Activated CD4-positive, alpha-beta T cell treated with anti-CD3 and anti-CD28 coated beads, Interleukin-10, Interleukin-2, amounts not matched to agents 100 ng/mL and 50 ng/mL, durations not matched to agents 16 hours and 8 hours (primary cell): ENCODE results near the gene MAGEA8.
"Not testable (repeated sequence)": the region's sequence is repeated elsewhere in the genome, so short reads cannot be mapped to it uniquely, and the experiment has no call there.

Experiments used
- DNase-seq: peaks from one replicate; pipeline ENCODE4 v3.0.0-alpha.2; 2020

Gene MAGEA8

GRCh38 chrX:149908308-149908707 lies 27.3 kb downstream of the MAGEA8 start:
- no peak for DNase-seq

DNA sequence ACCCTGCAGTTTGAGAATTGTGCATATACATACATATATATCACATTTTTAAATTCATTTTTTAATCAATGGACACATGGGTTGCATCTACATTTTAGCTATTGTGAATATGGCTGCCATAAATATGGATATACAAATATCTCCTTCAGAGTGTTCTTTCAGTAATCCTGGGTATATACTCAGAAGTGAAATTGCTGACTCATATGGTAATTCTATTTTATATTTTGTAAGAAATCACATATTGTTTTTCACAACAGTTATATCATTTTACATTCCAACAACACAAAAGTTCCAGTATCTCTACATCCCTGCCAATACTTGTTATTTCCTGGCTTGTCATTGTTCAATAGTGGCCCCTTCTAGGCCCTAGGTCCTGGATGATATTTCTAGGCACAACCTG lies 27.7 kb downstream of the MAGEA8 start:
- no peak for DNase-seq

- DNase-seq, result peak; percentile 51
Measured at GRCh38 chrX:149909324-149910177, 28.6 kb downstream of the MAGEA8 start.

- no peak for DNase-seq
Measured at GRCh38 chrX:149910178-149910695, 29.3 kb downstream of the MAGEA8 start.

GRCh38 chrX:149916745-149917392 lies 35.9 kb downstream of the MAGEA8 start:
- peak; percentile 32 for DNase-seq

DNA sequence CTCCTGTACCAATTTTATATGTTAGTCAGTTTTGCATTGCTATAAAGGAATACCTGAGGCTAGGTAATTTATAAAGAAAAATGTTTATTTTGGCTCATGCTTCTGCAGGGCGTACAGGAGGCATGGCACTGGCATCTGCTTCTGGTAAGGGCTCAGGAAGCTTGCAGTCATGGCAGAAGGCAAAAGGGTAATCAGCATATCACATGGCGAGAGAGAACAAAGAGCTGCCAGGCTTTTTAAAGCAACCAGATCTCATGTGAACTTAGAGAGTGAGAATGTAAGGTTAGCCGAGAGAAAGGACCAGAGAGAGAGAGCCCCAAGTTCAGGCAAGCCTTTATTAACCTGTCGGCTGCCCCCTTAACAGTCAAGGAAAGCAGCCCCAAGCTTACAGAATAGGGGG lies 42.9 kb downstream of the MAGEA8 start:
- not testable (repeated sequence) for DNase-seq

DNA sequence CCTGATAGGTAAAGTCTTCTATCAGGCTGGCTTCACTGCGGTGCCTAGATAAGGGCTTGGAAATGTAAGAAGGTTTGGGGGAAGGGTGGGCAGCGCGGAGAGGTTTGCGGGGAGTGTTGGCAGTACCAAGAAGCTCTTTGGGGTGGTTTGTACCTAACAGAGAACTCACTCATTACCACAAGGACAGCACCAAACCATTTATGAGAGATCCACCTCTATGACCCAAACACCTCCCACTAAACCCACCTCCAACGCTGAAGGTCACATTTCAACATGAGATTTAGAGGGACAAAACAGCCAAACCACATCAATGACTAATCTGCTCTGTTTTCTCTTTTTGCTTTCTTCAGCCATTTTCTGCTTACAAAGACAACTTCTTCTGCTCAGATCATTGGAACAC lies 43.5 kb downstream of the MAGEA8 start:
- not testable (repeated sequence) for DNase-seq

DNA sequence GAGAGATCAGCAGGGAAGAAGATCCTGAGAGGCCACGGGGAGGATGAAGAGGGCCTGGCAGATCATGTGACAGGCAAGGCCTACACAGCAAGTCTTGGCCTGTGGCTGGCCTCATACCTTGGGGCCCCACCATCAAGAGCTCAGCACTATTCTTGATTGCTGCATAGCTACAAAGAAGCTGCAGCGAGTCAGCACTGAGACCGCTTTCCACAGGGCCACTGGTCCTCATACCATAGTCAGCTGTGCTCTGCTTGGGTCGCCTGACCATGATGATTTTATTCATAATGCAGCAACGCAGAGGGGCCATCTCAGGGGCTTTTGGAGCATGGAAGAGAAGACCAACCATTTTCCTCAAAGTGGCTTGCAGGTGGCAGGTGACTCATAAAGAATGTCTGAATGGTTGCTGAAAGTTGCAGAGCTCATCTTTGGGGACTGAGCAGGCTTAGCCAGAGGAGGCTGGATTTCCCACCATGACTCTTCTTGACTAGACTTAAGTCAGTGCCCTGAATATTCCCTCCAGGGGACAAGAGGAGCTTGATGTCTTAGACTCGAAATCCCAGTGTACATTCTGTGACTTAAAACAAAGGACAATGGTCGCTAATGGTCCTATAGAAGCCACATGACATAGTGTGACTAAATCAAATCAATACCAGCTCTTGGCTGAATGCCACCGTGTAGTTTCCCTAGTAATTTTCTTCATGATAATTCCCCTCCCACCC lies 46.4 kb downstream of the MAGEA8 start:
- DNase-seq, result not testable (repeated sequence)

GRCh38 chrX:149927964-149928258 lies 46.9 kb downstream of the MAGEA8 start:
- DNase-seq, result not testable (repeated sequence)

DNA sequence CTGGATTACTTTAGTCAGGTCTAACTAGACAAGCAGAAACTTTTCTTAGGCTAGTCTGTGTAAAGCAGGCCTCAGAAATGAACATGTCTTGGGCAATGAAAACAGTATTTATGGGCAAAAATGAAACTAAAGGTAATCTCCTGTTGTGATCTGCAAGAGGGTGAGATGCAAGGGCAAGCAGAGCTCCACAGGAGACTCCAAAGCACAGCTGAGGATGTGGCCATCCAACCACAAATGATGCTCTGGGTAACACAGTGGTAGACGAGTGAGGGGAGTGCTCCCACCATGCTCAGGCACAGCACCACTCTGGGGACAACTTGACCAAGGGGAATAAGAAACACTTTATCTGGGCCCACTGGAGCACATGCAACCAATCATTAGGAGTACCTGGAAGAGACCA lies 47.7 kb downstream of the MAGEA8 start:
- not testable (repeated sequence) for DNase-seq

DNA sequence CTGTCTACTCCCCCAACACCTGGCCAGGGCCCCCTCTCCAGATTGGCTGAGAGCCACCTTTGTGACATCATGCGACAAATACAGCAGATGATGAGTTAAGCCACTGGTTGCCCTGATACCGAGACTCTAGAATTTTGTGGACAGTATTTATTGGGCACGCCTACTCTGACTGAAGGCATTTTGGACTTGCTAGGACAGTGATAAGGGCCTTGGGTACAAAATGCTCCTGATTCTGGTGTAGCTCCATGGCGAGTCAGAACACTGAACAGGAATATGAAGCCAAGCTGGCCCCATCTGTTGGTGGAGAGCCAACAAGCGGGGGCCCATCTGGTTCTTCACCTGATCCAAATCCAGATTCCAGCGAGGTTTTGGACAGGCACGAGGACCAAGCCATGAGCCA lies 48.4 kb downstream of the MAGEA8 start, which contains the start of gene HSFX4:
TSS of gene HSFX4 (plus strand) at position 174 of the 400 bp plus-strand sequence. CDS start at position 246, 72 bp downstream.
- DNase-seq, result not testable (repeated sequence)

GRCh38 chrX:149931355-149931754 lies 50.4 kb downstream of the MAGEA8 start:
- DNase-seq, result not testable (repeated sequence)

DNA sequence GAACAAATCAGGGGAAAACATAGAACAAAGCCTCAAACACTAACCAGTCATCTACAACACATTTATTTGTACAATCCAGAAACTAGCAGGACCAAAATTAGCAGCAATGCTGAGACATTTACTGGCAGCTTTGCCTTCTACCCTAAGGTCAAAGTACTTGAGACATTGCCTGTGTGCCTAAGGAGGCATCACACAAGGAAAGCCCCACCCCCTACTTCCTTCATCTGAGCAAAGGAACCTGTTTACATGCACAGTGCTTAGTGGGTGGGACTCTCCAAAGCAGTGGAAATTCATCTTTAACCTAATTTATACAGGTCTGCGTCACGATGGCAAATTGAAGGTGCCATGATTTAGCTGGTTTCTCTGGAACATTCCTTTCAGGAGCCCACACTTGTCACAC lies 51.2 kb downstream of the MAGEA8 start:
- not testable (repeated sequence) for DNase-seq

DNA sequence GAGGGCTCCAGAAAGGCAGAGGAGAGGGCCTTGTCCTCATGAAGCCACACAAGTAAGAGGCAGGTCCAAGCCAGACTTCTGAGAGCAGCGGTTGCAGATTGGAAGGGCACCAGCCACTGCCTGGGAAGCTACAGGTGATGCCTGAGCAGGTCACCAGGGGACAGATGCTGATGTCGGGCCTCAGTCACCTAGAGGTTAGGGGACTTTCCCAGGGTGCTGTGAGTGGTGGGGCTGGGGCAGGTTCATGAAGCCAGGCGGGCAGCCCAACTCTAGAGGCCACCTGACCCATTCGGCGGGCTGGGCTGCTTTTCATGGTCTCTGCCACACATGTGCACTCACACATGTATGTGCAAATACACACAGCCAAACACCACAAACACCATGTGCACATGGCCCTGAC lies 52.0 kb downstream of the MAGEA8 start:
- DNase-seq, result not testable (repeated sequence)

DNA sequence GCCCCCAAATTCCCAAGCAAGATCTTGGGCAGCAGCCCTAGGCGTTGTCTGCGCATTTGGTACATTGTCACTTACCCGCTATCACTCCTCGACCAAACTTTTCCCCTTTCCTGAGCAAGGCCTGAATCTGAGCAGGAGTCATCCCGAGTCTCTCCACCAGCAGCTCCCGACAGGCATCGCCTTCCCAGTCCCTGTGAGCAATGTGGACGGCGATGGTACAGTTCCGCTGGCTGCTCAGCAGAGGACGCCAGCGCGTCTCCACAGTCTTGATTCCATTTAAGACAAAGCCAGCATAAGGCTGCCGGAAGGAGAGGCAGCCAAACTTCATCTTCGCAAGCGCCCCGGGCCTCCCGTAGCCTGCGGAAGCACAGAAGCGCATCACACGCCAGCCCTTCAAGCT lies 52.6 kb downstream of the MAGEA8 start:
- DNase-seq, result not testable (repeated sequence)
